Measurements from ENCODE around the gene OIT3.
"Not testable (repeated sequence)": the region's sequence is repeated elsewhere in the genome, so short reads cannot be mapped to it uniquely, and the experiment has no call there.

Gene OIT3

GRCh38 chr10:72898616-72899015, 5.1 kb downstream of the OIT3 start:
- no peaks in the 10 kb centered on the region for H3K9me3 ChIP-seq (ENCODE audit: insufficient read depth, low read length)
- H3K9ac ChIP-seq (ENCODE audit: low read length) = no peak overlapping the region
- no peaks in the 10 kb centered on the region for H3K27me3 ChIP-seq (ENCODE audit: low read length)
- H2AFZ ChIP-seq (ENCODE audit: low read depth, low read length, severe bottlenecking) = no peak overlapping the region
- TF ChIP-seq CTCF (IDR thresholded peaks at IDR 0.05; ENCODE audit: insufficient read depth, low read length, poor library complexity, severe bottlenecking) (no peak), EZH2phosphoT487 (conservative IDR thresholded peaks at IDR 0.05; ENCODE audit: low read length) (no peak)
- H3K79me2 ChIP-seq (ENCODE audit: insufficient read depth, low read length) = no peaks in the 10 kb centered on the region
- H4K20me1 ChIP-seq (ENCODE audit: low read depth, low read length) = no peaks in the 10 kb centered on the region
- H3K4me2 ChIP-seq (ENCODE audit: low read depth, low read length, poor library complexity, severe bottlenecking) = no peak overlapping the region
- no peak overlapping the region for H3K27ac ChIP-seq (ENCODE audit: low read depth, low read length)
- H3K36me3 ChIP-seq (ENCODE audit: low read length) = no peaks in the 10 kb centered on the region
- no peaks in the 10 kb centered on the region for H3K9me2 ChIP-seq (replicated peaks; ENCODE audit: insufficient read depth, low read length)
- no peaks in the 10 kb centered on the region for H3F3A ChIP-seq (ENCODE audit: insufficient read depth)
- H3K4me3 ChIP-seq (ENCODE audit: insufficient read depth, low read length, poor library complexity, severe bottlenecking) = no peak overlapping the region

GRCh38 chr10:72899545-72899944, 6.0 kb downstream of the OIT3 start:
- no peaks in the 10 kb centered on the region for H3F3A ChIP-seq (ENCODE audit: insufficient read depth)
- no peak overlapping the region for H3K4me2 ChIP-seq (ENCODE audit: low read depth, low read length, poor library complexity, severe bottlenecking)
- H3K27ac ChIP-seq (ENCODE audit: low read depth, low read length) = no peak overlapping the region
- no peaks in the 10 kb centered on the region for H3K79me2 ChIP-seq (ENCODE audit: insufficient read depth, low read length)
- H3K9me3 ChIP-seq (ENCODE audit: insufficient read depth, low read length) = no peaks in the 10 kb centered on the region
- H3K9me2 ChIP-seq (replicated peaks; ENCODE audit: insufficient read depth, low read length) = no peaks in the 10 kb centered on the region
- TF ChIP-seq CTCF (IDR thresholded peaks at IDR 0.05; ENCODE audit: insufficient read depth, low read length, poor library complexity, severe bottlenecking) (no peak), EZH2phosphoT487 (conservative IDR thresholded peaks at IDR 0.05; ENCODE audit: low read length) (no peak)
- H3K4me3 ChIP-seq (ENCODE audit: insufficient read depth, low read length, poor library complexity, severe bottlenecking) = no peak overlapping the region
- H3K27me3 ChIP-seq (ENCODE audit: low read length) = no peaks in the 10 kb centered on the region
- no peaks in the 10 kb centered on the region for H3K36me3 ChIP-seq (ENCODE audit: low read length)
- no peaks in the 10 kb centered on the region for H4K20me1 ChIP-seq (ENCODE audit: low read depth, low read length)
- H2AFZ ChIP-seq (ENCODE audit: low read depth, low read length, severe bottlenecking) = no peak overlapping the region
- no peak overlapping the region for H3K9ac ChIP-seq (ENCODE audit: low read length)

- not testable (repeated sequence) for H3K9me2 ChIP-seq (replicated peaks; ENCODE audit: insufficient read depth, low read length); H3K4me2 ChIP-seq (ENCODE audit: low read depth, low read length, poor library complexity, severe bottlenecking); H3K9me3 ChIP-seq (ENCODE audit: insufficient read depth, low read length); H3K27ac ChIP-seq (ENCODE audit: low read depth, low read length); H3K9ac ChIP-seq (ENCODE audit: low read length); H4K20me1 ChIP-seq (ENCODE audit: low read depth, low read length); H3K27me3 ChIP-seq (ENCODE audit: low read length); H2AFZ ChIP-seq (ENCODE audit: low read depth, low read length, severe bottlenecking); H3K79me2 ChIP-seq (ENCODE audit: insufficient read depth, low read length); H3K4me3 ChIP-seq (ENCODE audit: insufficient read depth, low read length, poor library complexity, severe bottlenecking); H3K36me3 ChIP-seq (ENCODE audit: low read length); H3F3A ChIP-seq (ENCODE audit: insufficient read depth)
Measured at GRCh38 chr10:72903941-72904446, 10.5 kb downstream of the OIT3 start.

GRCh38 chr10:72904806-72905205, 11.3 kb downstream of the OIT3 start:
- H4K20me1 ChIP-seq (ENCODE audit: low read depth, low read length) = no peaks in the 10 kb centered on the region
- H3F3A ChIP-seq (ENCODE audit: insufficient read depth) = no peaks in the 10 kb centered on the region
- no peak overlapping the region for H3K4me2 ChIP-seq (ENCODE audit: low read depth, low read length, poor library complexity, severe bottlenecking)
- no peaks in the 10 kb centered on the region for H3K79me2 ChIP-seq (ENCODE audit: insufficient read depth, low read length)
- H3K9me3 ChIP-seq (ENCODE audit: insufficient read depth, low read length) = no peaks in the 10 kb centered on the region
- TF ChIP-seq CTCF (IDR thresholded peaks at IDR 0.05; ENCODE audit: insufficient read depth, low read length, poor library complexity, severe bottlenecking) (no peak), EZH2phosphoT487 (conservative IDR thresholded peaks at IDR 0.05; ENCODE audit: low read length) (no peak)
- no peaks in the 10 kb centered on the region for H3K9me2 ChIP-seq (replicated peaks; ENCODE audit: insufficient read depth, low read length)
- H3K27me3 ChIP-seq (ENCODE audit: low read length) = no peaks in the 10 kb centered on the region
- H3K4me3 ChIP-seq (ENCODE audit: insufficient read depth, low read length, poor library complexity, severe bottlenecking) = no peak overlapping the region
- no peak overlapping the region for H2AFZ ChIP-seq (ENCODE audit: low read depth, low read length, severe bottlenecking)
- H3K27ac ChIP-seq (ENCODE audit: low read depth, low read length) = no peak overlapping the region
- no peak overlapping the region for H3K9ac ChIP-seq (ENCODE audit: low read length)
- H3K36me3 ChIP-seq (ENCODE audit: low read length) = no peaks in the 10 kb centered on the region
